ENCODE data around the gene ITPR1. TPM values are rescaled to one million over a fixed set of nuclear protein-coding genes. Genes with fewer than 3 reads are reported as not detected.

ITPR1 gene
- total and polyA plus RNA-seq, 4 donors = 9.3 to 43.7 (median 20.9) TPM

- Histone ChIP-seq H3K27me3 (ENCODE audit: control insufficient read depth, insufficient read depth, low read length) (no peaks in the 10 kb centered on the region), H3K4me3 (ENCODE audit: low read depth, low read length) (no peak overlapping the region), H3K27ac (ENCODE audit: low read depth, low read length) (no peak overlapping the region), H3K4me1 (ENCODE audit: control insufficient read depth, insufficient read depth, low read length) (no peaks in the 10 kb centered on the region), H3K36me3 (ENCODE audit: control insufficient read depth, insufficient read depth, low read length) (no peaks in the 10 kb centered on the region), H3K9me3 (ENCODE audit: control insufficient read depth, insufficient read depth, low read length) (no peaks in the 10 kb centered on the region)
- DNase-seq (ENCODE audit: low read depth in 4 of 6, low spot score in 6 of 6) = no peak
Measured at GRCh38 chr3:4681301-4681700, 188.2 kb downstream of the ITPR1 start.

GRCh38 chr3:4684117-4684516 is 191.0 kb downstream of the ITPR1 start:
- Histone ChIP-seq H3K27ac (ENCODE audit: low read depth, low read length) (no peak overlapping the region), H3K36me3 (ENCODE audit: control insufficient read depth, insufficient read depth, low read length) (no peaks in the 10 kb centered on the region), H3K27me3 (ENCODE audit: control insufficient read depth, insufficient read depth, low read length) (no peaks in the 10 kb centered on the region), H3K4me3 (ENCODE audit: low read depth, low read length) (no peak overlapping the region), H3K9me3 (ENCODE audit: control insufficient read depth, insufficient read depth, low read length) (no peaks in the 10 kb centered on the region), H3K4me1 (ENCODE audit: control insufficient read depth, insufficient read depth, low read length) (no peaks in the 10 kb centered on the region)
- no CpG with 5 or more reads among the region's 1 CpG for WGBS (ENCODE audit: insufficient coverage)
- DNase-seq (ENCODE audit: low read depth in 4 of 6, low spot score in 6 of 6) = no peak

- Histone ChIP-seq H3K9me3 (ENCODE audit: control insufficient read depth, insufficient read depth, low read length) (no peaks in the 10 kb centered on the region), H3K27ac (ENCODE audit: low read depth, low read length) (no peak overlapping the region), H3K27me3 (ENCODE audit: control insufficient read depth, insufficient read depth, low read length) (no peaks in the 10 kb centered on the region), H3K4me3 (ENCODE audit: low read depth, low read length) (no peak overlapping the region), H3K4me1 (ENCODE audit: control insufficient read depth, insufficient read depth, low read length) (no peaks in the 10 kb centered on the region), H3K36me3 (ENCODE audit: control insufficient read depth, insufficient read depth, low read length) (no peaks in the 10 kb centered on the region)
- DNase-seq (ENCODE audit: low read depth in 4 of 6, low spot score in 6 of 6) = no peak
- WGBS (ENCODE audit: insufficient coverage) = 96% methylated on average over 9 of the region's 10 CpGs
Measured at GRCh38 chr3:4684976-4685375, 191.8 kb downstream of the ITPR1 start.

- WGBS (ENCODE audit: insufficient coverage) = 100% methylated on average over 3 of the region's 10 CpGs
- H3K9me3 ChIP-seq (ENCODE audit: control insufficient read depth, insufficient read depth, low read length) = no peaks in the 10 kb centered on the region
- DNase-seq (ENCODE audit: low read depth in 4 of 6, low spot score in 6 of 6) = no peak
- H3K4me1 ChIP-seq (ENCODE audit: control insufficient read depth, insufficient read depth, low read length) = no peaks in the 10 kb centered on the region
- no peaks in the 10 kb centered on the region for H3K36me3 ChIP-seq (ENCODE audit: control insufficient read depth, insufficient read depth, low read length)
- no peak overlapping the region for H3K4me3 ChIP-seq (ENCODE audit: low read depth, low read length)
- no peaks in the 10 kb centered on the region for H3K27me3 ChIP-seq (ENCODE audit: control insufficient read depth, insufficient read depth, low read length)
- no peak overlapping the region for H3K27ac ChIP-seq (ENCODE audit: low read depth, low read length)
Measured at GRCh38 chr3:4685673-4686345, 192.7 kb downstream of the ITPR1 start.

GRCh38 chr3:4686619-4687018 is 193.5 kb downstream of the ITPR1 start:
- Histone ChIP-seq H3K27ac (ENCODE audit: low read depth, low read length) (no peak overlapping the region), H3K9me3 (ENCODE audit: control insufficient read depth, insufficient read depth, low read length) (no peaks in the 10 kb centered on the region), H3K4me3 (ENCODE audit: low read depth, low read length) (no peak overlapping the region), H3K36me3 (ENCODE audit: control insufficient read depth, insufficient read depth, low read length) (no peaks in the 10 kb centered on the region), H3K4me1 (ENCODE audit: control insufficient read depth, insufficient read depth, low read length) (no peaks in the 10 kb centered on the region), H3K27me3 (ENCODE audit: control insufficient read depth, insufficient read depth, low read length) (no peaks in the 10 kb centered on the region)
- WGBS (ENCODE audit: insufficient coverage) = no CpG with 5 or more reads among the region's 4 CpGs
- no peak for DNase-seq (ENCODE audit: low read depth in 4 of 6, low spot score in 6 of 6)

- Histone ChIP-seq H3K4me3 (ENCODE audit: low read depth, low read length) (no peak overlapping the region), H3K9me3 (ENCODE audit: control insufficient read depth, insufficient read depth, low read length) (no peaks in the 10 kb centered on the region), H3K36me3 (ENCODE audit: control insufficient read depth, insufficient read depth, low read length) (no peaks in the 10 kb centered on the region), H3K4me1 (ENCODE audit: control insufficient read depth, insufficient read depth, low read length) (no peaks in the 10 kb centered on the region), H3K27ac (ENCODE audit: low read depth, low read length) (no peak overlapping the region), H3K27me3 (ENCODE audit: control insufficient read depth, insufficient read depth, low read length) (no peaks in the 10 kb centered on the region)
- DNase-seq (ENCODE audit: low read depth in 4 of 6, low spot score in 6 of 6) = no peak
- WGBS (ENCODE audit: insufficient coverage) = 48% methylated on average over 2 of the region's 4 CpGs
Measured at GRCh38 chr3:4687167-4687566, 194.0 kb downstream of the ITPR1 start.

- no peak for DNase-seq (ENCODE audit: low read depth in 4 of 6, low spot score in 6 of 6)
- Histone ChIP-seq H3K27me3 (ENCODE audit: control insufficient read depth, insufficient read depth, low read length) (no peaks in the 10 kb centered on the region), H3K4me1 (ENCODE audit: control insufficient read depth, insufficient read depth, low read length) (no peaks in the 10 kb centered on the region), H3K36me3 (ENCODE audit: control insufficient read depth, insufficient read depth, low read length) (no peaks in the 10 kb centered on the region), H3K4me3 (ENCODE audit: low read depth, low read length) (no peak overlapping the region), H3K9me3 (ENCODE audit: control insufficient read depth, insufficient read depth, low read length) (no peaks in the 10 kb centered on the region), H3K27ac (ENCODE audit: low read depth, low read length) (no peak overlapping the region)
- WGBS (ENCODE audit: insufficient coverage) = 91% methylated on average over 2 of the region's 5 CpGs
Measured at GRCh38 chr3:4687596-4687995, 194.4 kb downstream of the ITPR1 start.

- Histone ChIP-seq H3K36me3 (ENCODE audit: control insufficient read depth, insufficient read depth, low read length) (no peaks in the 10 kb centered on the region), H3K9me3 (ENCODE audit: control insufficient read depth, insufficient read depth, low read length) (no peaks in the 10 kb centered on the region), H3K27me3 (ENCODE audit: control insufficient read depth, insufficient read depth, low read length) (no peaks in the 10 kb centered on the region), H3K4me3 (ENCODE audit: low read depth, low read length) (no peak overlapping the region), H3K4me1 (ENCODE audit: control insufficient read depth, insufficient read depth, low read length) (no peaks in the 10 kb centered on the region), H3K27ac (ENCODE audit: low read depth, low read length) (no peak overlapping the region)
- no peak for DNase-seq (ENCODE audit: low read depth in 4 of 6, low spot score in 6 of 6)
- WGBS (ENCODE audit: insufficient coverage) = no CpG with 5 or more reads among the region's 4 CpGs
Measured at GRCh38 chr3:4688411-4688810, 195.3 kb downstream of the ITPR1 start.

- Histone ChIP-seq H3K4me3 (ENCODE audit: low read depth, low read length) (no peak overlapping the region), H3K27ac (ENCODE audit: low read depth, low read length) (no peak overlapping the region), H3K27me3 (ENCODE audit: control insufficient read depth, insufficient read depth, low read length) (no peaks in the 10 kb centered on the region), H3K9me3 (ENCODE audit: control insufficient read depth, insufficient read depth, low read length) (no peaks in the 10 kb centered on the region), H3K36me3 (ENCODE audit: control insufficient read depth, insufficient read depth, low read length) (no peaks in the 10 kb centered on the region), H3K4me1 (ENCODE audit: control insufficient read depth, insufficient read depth, low read length) (no peaks in the 10 kb centered on the region)
- no peak for DNase-seq (ENCODE audit: low read depth in 4 of 6, low spot score in 6 of 6)
Measured at GRCh38 chr3:4689021-4689420, 195.9 kb downstream of the ITPR1 start.

- Histone ChIP-seq H3K27me3 (ENCODE audit: control insufficient read depth, insufficient read depth, low read length) (no peaks in the 10 kb centered on the region), H3K4me1 (ENCODE audit: control insufficient read depth, insufficient read depth, low read length) (no peaks in the 10 kb centered on the region), H3K27ac (ENCODE audit: low read depth, low read length) (no peak overlapping the region), H3K36me3 (ENCODE audit: control insufficient read depth, insufficient read depth, low read length) (no peaks in the 10 kb centered on the region), H3K9me3 (ENCODE audit: control insufficient read depth, insufficient read depth, low read length) (no peaks in the 10 kb centered on the region), H3K4me3 (ENCODE audit: low read depth, low read length) (no peak overlapping the region)
- DNase-seq (ENCODE audit: low read depth in 4 of 6, low spot score in 6 of 6) = no peak
- no CpG with 5 or more reads among the region's 1 CpG for WGBS (ENCODE audit: insufficient coverage)
Measured at GRCh38 chr3:4690277-4690676, 197.1 kb downstream of the ITPR1 start.
